NCI-H2107 treated with DMSO at 0.1 percent for 48 hours (cell line): ENCODE measurements around the gene VWC2.

Experiments
- DNase-seq: peaks from one replicate; lab custom pipeline; 2025; ENCODE audit not compliant: unreplicated experiment; lab: John Stamatoyannopoulos, UW

The VWC2 gene

DNA sequence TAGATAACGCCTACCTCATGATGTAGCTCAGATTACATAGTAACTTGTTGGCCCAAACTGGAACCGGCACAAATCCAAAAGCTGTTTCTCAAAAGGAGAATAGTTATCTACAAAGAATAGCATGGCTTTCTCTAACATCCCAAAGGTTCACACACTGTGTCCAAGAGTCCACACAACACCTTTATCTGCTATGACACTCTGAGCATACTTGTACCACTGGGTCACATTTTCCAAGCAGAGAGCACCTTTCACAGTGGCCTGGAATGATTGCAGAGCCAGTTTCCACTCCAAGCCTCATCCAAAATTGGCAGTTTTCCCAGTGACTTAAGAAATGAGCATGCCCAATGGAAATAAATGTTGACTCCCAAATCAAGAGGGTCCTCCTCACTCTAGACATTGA is 155.3 kb downstream of the VWC2 start:
- DNase-seq, result no peak

- DNase-seq, result no peak
These were observed 158.2 kb downstream of the VWC2 start for GRCh38 chr7:49931627-49932026.

GRCh38 chr7:49937608-49938007 is 164.2 kb downstream of the VWC2 start:
- no peak for DNase-seq
